HG02588 (cell line): Measurements from ENCODE around the gene LOXL4.

ENCODE experiments used
- ATAC-seq: cut with Tn5 transposase; IDR thresholded peaks from one replicate; pipeline ENCODE4 v1.9.1; 2021; ENCODE audit warnings: mild to moderate bottlenecking, moderate library complexity; ENCODE audit not compliant: unreplicated experiment

LOXL4 gene

DNA sequence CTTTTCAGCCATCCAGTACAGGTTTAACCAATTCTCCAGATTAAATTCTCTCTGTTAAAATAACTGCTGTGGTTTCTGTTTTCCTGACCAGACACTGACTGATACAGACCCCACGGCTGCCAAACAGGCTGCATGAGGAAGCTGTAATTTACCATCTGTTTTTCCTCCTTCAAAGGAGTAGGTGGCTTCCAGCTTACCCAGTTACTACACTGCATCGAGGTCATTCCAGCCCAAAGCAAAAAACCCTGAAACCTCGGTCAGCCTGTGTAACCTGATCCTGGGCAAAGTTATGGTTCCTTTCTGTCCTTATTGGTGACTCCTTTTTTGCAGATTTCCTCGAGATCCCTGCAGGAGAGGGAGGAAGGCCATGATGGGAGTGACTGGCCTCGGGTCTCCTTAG is 27.9 kb upstream of the LOXL4 start:
- no peak for ATAC-seq

DNA sequence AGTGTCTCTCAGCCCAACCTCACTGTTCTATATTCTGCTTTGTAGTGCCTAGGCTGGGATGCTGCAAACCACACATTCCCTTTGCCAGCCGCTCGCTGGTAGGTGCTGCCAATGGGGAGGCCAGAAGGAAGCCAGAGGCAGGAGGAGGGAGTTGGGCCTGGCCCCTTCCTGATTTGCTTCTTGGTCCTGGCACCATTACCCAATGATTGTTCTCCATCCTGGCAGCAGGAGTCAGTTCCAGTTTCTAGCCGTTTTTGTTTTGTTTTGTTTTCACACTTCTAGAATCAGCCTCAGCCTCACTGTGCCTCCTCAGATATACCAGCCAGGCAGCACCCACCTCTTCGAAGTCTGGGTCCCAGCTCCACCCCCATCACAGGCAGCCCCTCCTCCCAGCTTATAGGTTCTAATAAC is 27.4 kb upstream of the LOXL4 start:
- ATAC-seq, result no peak

DNA sequence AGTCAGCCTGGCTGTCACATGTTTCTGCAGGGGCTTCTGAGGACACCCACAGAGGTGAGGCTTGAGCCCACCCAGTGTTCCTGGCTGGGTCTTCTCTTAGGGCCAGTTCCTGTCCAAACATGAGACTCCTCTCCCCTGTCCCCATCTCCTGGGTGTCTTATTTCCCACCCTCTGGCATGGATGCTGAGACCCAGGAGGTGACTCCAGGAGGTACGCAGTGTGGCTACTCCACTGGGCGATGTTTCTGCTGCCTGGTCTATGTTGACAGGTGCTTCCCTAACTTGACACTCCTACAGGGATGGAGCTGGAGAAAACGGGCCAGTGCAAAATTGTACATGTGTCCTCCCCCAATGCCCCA is 26.3 kb upstream of the LOXL4 start:
- ATAC-seq, result no peak

DNA sequence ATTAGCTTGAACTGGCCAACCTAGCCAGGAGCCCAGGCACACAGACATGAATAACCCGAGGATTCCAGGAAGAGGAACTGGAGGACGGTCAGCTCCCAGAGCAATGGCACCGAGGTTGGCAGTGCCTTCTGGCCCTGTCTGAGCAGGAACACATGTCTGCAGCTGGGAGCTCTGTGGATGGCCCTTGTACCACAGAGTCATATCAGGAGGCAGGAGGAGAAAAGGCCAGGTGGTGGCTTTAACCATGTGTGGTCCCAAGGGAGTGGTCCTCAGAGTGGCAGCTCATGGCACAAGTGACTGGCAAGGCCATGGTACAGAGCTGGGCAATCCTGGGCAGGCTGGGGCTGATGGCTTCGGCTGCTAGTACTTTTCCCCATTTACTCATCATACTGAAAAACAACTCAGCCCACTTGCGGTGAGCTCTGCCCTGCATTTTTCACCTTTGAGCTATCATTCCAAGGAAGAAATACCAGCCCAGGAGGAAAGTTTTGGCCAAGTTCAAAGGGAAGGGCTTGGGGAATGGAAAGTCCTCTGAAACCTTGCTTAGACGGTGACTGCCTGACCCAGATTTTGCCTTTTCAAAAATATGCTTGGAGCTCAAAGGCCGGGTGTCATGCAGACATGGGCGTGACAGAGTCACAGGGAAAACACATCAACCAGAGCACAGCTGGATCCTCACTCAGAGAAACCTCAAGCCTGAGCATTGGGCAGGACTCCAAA is 25.7 kb upstream of the LOXL4 start:
- no peak for ATAC-seq

DNA sequence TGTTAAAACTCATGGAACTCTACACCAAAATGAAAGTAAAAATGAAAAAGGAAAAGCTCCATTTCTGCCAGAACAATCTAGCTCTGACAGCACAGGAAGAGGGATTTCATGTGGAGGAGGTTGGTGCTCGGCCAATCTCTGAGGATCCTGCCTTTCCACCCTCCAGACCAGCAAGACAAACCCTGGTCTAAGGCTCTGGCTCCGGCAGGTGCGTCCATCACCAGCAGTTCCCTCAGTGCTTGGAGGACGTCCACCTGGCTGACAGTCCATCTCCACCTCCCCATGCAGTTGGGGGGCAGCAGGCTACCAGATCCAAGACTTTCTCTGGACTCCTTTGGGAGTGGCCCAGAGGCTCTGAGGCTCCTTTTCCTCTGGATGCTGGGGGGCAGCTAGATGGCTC is 25.0 kb upstream of the LOXL4 start:
- ATAC-seq, result no peak

DNA sequence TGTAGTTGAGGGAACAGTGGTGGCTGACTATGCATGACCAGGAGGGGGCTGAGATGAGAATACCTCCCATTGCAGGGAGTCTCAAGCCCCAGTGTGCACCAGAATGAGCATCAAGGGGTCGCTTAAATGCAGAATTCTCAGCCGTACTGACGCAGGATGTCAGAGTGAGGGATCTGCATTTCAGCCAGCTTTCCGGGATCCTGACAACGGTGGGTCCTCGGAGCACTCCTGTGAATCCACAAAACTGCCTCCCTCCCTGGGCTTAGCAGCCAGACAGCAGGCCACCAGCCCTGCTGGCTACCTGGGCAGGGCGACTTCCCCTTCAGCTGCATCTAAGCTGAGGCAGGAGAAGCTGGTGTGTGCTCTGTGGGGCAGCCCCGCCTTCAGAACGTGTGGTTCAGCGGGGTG is 21.8 kb upstream of the LOXL4 start:
- no peak for ATAC-seq

DNA sequence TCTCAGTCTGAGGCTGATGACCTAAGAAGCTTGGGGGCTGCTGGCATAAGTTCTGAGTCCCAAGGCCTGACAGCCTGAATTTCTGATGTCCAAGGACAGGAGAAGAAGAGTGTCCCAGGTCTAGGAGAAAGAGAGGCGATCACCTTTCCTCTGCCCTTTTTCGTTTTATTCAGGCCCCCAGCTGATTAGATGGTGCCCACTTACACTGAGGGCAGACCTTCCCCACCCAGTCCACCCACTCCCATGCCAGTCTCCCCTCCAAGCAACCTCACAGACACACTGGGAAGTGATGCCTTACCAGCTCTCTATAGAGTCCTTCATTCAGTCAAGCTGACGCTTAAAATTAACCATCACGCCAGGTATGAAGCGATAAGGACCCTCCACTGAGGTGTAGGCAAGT is 19.3 kb upstream of the LOXL4 start:
- no peak for ATAC-seq

DNA sequence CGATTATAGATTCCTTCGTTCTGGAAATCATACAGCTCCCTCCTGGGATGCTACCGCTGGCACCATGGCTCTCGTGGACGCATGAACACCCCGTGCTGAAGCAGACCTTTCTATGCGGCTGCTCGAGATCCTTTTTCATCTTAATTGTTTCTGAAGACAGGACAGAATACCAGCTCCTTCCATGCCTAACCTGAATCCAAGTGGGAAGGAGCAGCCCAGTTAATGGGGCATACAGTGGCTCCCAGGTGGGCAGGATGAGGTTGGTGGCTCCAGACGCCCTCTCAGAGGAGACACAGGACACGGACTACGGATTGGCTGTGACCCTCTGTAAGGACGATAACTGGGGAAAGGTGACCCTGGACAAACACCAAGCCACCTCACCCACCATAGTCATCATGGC is 18.4 kb upstream of the LOXL4 start:
- no peak for ATAC-seq

DNA sequence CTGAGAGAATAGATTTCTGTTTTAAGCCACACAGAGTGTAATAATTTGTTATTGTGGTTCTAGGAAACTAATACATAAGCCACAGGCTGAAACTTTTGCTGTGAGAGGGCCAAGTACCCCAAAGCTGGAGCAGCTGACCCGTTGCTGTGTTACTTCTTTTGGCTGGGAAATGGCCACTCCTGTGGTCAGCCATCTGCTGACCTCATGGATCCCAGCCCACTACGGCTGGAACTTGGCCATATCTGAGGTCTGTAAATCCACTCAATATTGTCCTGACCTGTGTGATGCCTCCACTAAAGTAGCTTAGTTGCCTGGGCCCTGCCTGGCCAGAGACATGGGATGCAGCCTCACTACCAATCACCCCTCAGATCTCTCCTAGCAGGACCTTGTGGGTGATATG is 17.4 kb upstream of the LOXL4 start:
- no peak for ATAC-seq

DNA sequence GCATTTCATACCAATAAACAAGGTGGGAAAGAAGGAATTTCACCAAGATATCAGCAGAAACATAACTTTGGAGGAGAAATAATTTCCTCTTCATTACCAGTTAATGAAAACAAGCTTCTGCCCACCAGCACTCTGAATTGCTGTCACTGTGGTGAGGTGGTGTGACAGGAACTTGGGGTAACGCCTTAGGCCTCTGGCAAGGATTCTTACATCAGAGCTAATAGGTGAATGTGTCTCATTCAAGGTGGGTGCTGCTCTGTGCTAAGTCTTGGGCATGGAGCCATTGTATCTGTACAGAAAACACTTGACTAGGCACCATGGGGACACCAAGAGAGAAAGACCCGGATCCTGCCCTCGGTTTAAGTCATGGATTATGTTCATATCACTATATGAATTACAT is 8.3 kb upstream of the LOXL4 start:
- ATAC-seq, result no peak

DNA sequence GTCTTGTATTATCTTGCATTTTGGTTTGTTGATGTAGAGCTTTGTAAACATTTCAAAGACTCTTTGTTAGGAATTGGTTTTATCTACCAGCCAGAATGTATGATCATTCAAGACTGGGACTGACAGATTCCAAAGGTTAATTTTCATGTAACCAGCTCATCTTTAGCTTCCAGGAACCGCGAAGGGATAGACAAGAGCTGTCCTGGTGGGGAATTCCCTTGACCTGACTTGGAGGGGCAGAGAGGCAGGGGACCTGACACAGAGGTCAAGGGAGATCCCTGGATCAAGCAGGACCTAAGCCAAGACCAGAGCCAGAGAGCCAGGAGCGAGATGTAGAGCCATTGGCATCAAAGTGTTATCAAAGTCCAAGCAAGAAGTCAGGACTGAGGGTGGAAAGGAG is 6.6 kb upstream of the LOXL4 start:
- no peak for ATAC-seq

DNA sequence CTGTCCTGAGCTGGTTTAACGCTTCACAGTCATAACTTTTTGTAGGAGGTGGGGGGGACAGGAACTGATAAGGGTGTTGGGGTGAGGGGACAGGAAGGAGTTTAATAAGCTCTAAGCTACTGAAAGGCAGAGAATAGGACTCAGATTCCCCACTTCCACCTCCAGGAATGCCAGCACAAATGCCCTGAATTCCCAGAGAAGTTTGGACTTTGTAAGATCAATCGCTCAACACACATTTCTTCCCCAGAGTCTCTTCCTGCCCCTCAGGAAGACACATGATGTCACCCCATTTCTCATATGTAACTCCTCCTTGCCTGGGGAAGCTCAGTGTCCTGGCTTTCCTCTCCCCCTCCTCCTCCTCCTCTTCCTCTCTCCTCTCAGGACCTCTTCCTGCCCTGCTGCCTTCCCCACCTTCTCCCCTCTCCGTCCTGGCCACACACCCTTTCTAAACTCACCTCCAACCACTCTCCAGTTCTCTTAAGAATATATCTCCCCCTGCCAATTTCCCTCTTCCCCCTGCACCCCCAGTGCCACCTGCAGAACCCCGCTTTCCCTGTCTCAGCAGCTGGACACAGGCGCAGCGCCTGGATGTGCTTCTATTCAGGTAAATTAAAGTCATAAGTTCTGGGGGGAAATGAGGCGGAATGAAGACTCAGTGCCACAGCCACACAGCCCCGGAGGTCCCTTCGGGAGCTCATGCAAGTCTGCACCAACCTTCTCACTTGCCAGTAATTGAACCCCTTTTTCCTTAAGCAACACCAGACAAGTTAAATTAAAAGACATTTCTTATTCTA is 5.3 kb upstream of the LOXL4 start:
- ATAC-seq, result no peak

DNA sequence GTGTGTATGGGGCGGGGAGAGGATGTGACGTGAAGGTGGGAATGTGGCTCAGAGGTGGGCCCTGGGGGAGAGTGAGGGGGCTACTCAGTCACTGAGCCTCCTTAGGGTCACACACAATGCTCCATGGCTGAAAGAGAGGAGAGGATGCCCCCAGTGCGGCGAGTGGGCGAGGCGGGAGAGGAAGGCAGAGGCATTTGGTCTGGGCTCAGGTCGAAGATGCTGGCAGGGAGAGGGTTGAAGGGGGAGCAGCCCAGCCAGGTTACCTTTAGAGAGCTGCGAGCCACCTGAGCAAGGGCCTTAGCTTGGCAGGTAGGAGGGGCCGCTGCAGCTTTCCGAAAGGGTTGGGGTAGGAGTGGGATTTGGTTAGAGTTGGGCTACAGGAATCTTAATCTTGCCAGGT is 4.7 kb upstream of the LOXL4 start:
- no peak for ATAC-seq

DNA sequence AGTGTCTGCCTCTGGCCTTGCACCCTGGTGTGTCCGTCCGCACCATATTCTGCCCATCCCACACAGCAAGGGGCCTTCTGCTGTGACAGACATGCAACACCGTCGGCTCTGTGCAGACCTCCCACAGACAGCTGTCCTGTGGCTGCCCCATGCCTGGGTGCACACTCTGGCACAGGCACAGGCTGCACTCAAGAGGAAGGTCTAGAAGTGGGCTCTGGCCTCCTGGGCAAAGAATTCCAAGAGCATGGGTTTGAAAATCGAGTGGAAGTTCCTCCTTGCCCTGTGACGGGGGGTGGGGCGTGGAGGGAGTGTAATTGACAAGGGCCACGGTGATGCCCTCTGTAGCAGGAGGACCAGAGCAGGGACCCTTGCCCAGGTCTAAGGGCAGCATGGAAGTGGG is 4.3 kb upstream of the LOXL4 start:
- ATAC-seq, result no peak

DNA sequence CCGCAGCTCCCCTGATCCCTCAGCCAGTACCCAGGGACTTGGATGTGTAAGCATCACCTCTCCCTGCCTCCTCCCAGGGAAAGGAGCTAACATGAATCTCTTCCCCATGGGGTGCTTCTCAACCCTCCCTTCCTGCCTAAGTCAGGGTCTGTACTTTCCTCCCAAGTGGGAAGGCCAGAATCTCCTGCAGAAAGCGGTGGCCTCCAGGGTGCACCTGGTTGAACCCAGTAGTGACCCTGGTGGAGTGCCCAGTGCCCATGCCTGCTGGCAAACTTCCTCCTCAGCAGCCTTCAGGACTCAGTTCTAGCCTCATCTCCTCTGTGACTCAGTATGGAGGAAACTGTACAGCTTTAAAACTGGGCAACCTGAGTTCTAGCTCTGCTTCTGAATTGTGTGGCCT is 2.8 kb upstream of the LOXL4 start:
- no peak for ATAC-seq

DNA sequence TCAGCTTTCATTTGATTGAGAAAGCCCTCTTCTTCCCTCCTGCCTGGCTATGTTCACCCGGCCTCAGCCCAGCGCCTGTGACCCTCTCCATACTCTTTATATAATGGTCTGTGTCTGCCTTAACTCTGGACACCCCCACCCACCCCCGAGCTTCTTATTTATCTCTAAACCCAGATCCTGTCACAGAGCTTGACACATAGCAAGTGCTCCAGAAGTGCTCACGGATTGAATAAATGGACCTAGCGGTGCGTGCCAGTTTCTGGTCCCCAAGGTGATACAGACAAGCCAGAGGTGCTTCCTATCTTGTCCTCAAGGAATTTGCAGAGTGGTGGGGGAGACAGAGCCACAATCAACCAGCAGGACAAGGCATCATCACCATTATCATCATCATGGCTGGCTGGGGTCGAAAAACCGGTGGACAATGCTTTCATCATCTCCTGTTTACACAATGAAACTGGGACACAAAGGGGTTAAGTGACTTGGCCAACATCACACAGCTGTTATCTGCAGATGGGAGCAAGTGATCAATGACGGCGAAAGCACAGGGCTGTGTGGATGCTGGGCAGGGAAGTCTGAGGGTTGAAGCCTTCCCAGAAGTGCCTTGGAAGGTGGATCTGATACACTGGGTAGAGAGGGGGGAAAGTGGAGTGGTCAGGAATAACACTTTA is 2.2 kb upstream of the LOXL4 start:
- no peak for ATAC-seq

DNA sequence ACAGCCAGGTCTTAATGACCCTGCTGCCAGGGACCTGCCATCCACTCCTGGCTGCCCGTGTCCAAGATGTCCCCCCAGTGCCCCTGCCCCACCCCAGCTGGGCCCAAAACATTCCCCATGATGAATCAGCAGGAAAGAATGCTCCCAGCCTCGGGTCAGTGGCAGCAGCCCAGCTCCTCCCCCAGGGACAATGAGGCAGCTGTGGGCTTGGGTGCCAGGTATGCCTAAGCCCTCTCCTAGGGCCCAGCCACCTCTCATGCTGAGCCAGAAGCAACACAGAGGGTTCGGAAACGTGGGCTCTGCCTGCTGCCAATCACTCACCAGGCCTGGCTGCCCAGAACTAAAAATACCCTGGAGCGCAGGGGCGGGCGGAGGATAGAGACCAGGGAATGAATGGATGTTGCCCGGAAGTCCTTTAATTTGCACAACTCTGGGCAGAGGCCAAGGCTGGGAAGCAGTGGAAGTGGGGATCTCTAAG is 1.5 kb upstream of the LOXL4 start:
- no peak for ATAC-seq

DNA sequence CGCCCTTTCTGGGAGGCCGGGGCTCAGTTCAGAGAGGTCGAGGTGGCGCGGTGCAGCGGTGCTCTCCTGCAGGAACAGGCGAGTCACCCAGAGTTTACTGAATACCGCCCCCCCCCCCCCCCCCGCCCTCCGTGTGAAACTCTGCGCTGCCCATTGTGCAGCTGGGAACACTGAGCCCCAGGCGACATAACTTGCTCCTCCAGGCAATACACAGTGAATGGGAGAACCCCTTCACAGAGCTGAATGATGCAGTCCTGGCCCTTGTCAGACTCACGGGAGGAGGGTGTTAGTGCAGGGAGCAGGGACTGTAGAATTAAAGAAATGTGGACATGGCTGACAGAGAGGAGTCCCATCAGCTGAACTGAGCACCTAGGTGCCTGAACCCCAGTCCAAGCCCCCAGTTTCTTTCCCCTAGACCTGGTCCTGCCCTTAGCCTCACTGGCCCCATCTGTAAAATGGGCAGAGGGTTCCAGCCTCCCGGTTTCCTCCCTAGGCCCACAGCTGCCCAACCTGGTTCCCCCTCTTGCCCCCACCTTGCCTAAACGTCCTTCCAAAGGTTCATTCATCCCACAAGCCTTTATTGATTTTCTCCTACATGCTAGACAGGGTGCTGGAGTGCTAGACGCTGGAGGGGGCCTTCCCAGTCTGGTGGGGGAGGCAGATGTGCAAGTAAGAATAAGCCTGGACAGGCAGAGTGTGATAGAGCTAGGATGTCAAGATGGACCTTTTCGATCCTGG is 869 bp upstream of the LOXL4 start:
- no peak for ATAC-seq

DNA sequence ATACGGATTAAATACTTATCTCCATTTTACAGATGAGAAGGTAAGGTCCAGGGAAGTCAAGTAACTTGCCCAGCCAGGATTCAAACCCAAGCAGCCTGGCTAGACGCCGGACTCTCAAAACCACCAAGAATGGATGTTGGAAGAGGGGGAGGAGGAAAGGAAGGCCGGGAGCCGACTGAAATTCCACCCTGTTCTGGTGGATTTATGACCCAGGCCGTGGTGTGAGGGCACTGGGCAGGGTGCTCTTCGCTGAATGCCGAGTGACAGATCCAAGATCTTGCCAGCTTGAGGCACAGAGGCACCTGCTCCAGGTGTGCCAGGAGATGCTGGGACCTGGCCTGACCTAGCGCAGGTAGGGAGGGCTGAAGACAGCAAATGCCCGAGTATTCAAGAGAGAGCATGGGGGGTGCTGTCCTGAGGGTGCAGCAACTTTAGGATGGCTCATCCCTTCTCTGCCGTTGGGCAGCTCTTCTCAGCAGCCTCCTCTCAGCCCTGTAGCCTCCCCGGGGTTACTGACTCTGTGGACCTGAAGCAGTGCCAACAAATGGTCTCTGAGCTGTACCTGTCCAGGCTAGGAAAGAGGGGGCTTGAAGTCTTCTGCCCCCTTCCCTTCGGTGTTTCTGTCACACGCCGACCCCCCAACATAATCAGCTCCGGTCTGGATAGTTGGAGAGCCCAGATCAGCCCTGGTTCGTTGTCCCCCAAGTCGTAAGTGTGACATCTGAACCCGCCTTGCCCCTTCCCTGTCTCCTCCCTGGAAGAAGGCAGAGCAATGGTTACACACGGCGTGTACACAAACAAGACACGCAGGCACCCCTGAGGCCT is 713 bp downstream of the LOXL4 start:
- no peak for ATAC-seq

DNA sequence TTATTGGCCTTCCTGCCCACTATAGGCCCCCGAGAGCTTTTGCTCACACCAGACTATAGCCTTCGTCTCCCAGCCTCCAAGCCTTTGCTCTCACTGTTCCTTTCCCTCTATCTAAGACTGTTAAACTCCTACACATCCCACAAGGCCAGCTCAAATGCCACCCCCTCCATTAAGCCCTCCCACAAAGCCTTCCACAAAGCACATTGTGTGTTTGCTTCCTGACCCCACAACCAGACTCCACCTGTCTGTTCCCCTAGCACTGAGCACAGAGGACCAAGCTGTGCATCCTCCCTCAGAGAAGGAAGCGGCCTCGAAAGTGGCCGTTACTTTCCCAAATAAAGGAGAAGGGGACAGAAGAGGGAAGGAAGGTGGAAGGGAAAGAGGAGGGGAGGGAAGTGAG is 1.3 kb downstream of the LOXL4 start:
- no peak for ATAC-seq
